ENCODE results near the gene PRRG2.
A peak's percentile ranks its signal among the peaks of the same experiment; 100 is the strongest.

PRRG2 gene

GRCh38 chr19:49544154-49544553, 37.0 kb upstream of the PRRG2 start:
- no peak overlapping the region for H3K4me3 ChIP-seq (ENCODE audit: low read length)
- no peak overlapping the region for H3K27ac ChIP-seq (ENCODE audit: low read length)
- no CpG with 5 or more reads among the region's 5 CpGs for WGBS (ENCODE audit: insufficient coverage, insufficient read length)
- H3K4me1 ChIP-seq (ENCODE audit: control insufficient read depth, insufficient read depth, low read length): no peaks in the 10 kb centered on the region
- no peaks in the 10 kb centered on the region for H3K9me3 ChIP-seq (ENCODE audit: control insufficient read depth, insufficient read depth, low read length)
- H3K27me3 ChIP-seq (ENCODE audit: control insufficient read depth, insufficient read depth, low read length): no peaks in the 10 kb centered on the region
- no peaks in the 10 kb centered on the region for H3K36me3 ChIP-seq (ENCODE audit: control insufficient read depth, insufficient read depth, low read length)
- no peak for DNase-seq (ENCODE audit: low read depth, low spot score)

GRCh38 chr19:49546825-49547565, 34.1 kb upstream of the PRRG2 start:
- H3K27me3 ChIP-seq (ENCODE audit: control insufficient read depth, insufficient read depth, low read length): no peaks in the 10 kb centered on the region
- DNase-seq (ENCODE audit: low read depth, low spot score): no peak
- H3K9me3 ChIP-seq (ENCODE audit: control insufficient read depth, insufficient read depth, low read length): no peaks in the 10 kb centered on the region
- no peaks in the 10 kb centered on the region for H3K4me1 ChIP-seq (ENCODE audit: control insufficient read depth, insufficient read depth, low read length)
- no peak overlapping the region for H3K27ac ChIP-seq (ENCODE audit: low read length)
- no peaks in the 10 kb centered on the region for H3K36me3 ChIP-seq (ENCODE audit: control insufficient read depth, insufficient read depth, low read length)
- no peak overlapping the region for H3K4me3 ChIP-seq (ENCODE audit: low read length)
- WGBS (ENCODE audit: insufficient coverage, insufficient read length): no CpG with 5 or more reads among the region's 9 CpGs

GRCh38 chr19:49549045-49549444, 32.1 kb upstream of the PRRG2 start:
- Histone ChIP-seq H3K4me1 (ENCODE audit: control insufficient read depth, insufficient read depth, low read length) (no peaks in the 10 kb centered on the region), H3K4me3 (ENCODE audit: low read length) (no peak overlapping the region), H3K9me3 (ENCODE audit: control insufficient read depth, insufficient read depth, low read length) (no peaks in the 10 kb centered on the region), H3K36me3 (ENCODE audit: control insufficient read depth, insufficient read depth, low read length) (no peaks in the 10 kb centered on the region), H3K27me3 (ENCODE audit: control insufficient read depth, insufficient read depth, low read length) (no peaks in the 10 kb centered on the region), H3K27ac (ENCODE audit: low read length) (no peak overlapping the region)
- DNase-seq (ENCODE audit: low read depth, low spot score): no peak
- WGBS (ENCODE audit: insufficient coverage, insufficient read length): no CpG with 5 or more reads among the region's 13 CpGs

- WGBS (ENCODE audit: insufficient coverage, insufficient read length): no CpG with 5 or more reads among the region's 7 CpGs
- Histone ChIP-seq H3K36me3 (ENCODE audit: control insufficient read depth, insufficient read depth, low read length) (peaks cover 3% of the 10 kb centered on the region; the same call in 1 of the 2 replicates), H3K27me3 (ENCODE audit: control insufficient read depth, insufficient read depth, low read length) (no peaks in the 10 kb centered on the region), H3K4me1 (ENCODE audit: control insufficient read depth, insufficient read depth, low read length) (no peaks in the 10 kb centered on the region), H3K4me3 (ENCODE audit: low read length) (no peak overlapping the region), H3K27ac (ENCODE audit: low read length) (no peak overlapping the region), H3K9me3 (ENCODE audit: control insufficient read depth, insufficient read depth, low read length) (no peaks in the 10 kb centered on the region)
- no peak for DNase-seq (ENCODE audit: low read depth, low spot score)
Observed at GRCh38 chr19:49551531-49551930, 29.6 kb upstream of the PRRG2 start.

GRCh38 chr19:49552749-49553148, 28.4 kb upstream of the PRRG2 start:
- peaks cover 6% of the 10 kb centered on the region for H3K36me3 ChIP-seq (ENCODE audit: control insufficient read depth, insufficient read depth, low read length)
- no peaks in the 10 kb centered on the region for H3K27me3 ChIP-seq (ENCODE audit: control insufficient read depth, insufficient read depth, low read length)
- no peaks in the 10 kb centered on the region for H3K9me3 ChIP-seq (ENCODE audit: control insufficient read depth, insufficient read depth, low read length)
- no peaks in the 10 kb centered on the region; the same call in 1 of the 2 replicates for H3K4me1 ChIP-seq (ENCODE audit: control insufficient read depth, insufficient read depth, low read length)
- DNase-seq (ENCODE audit: low read depth, low spot score): no peak
- H3K4me3 ChIP-seq (ENCODE audit: low read length): no peak overlapping the region
- no CpG with 5 or more reads among the region's 11 CpGs for WGBS (ENCODE audit: insufficient coverage, insufficient read length)
- no peak overlapping the region for H3K27ac ChIP-seq (ENCODE audit: low read length)

GRCh38 chr19:49553451-49554271, 27.5 kb upstream of the PRRG2 start:
- H3K36me3 ChIP-seq (ENCODE audit: control insufficient read depth, insufficient read depth, low read length): peaks cover 8% of the 10 kb centered on the region
- H3K27me3 ChIP-seq (ENCODE audit: control insufficient read depth, insufficient read depth, low read length): no peaks in the 10 kb centered on the region
- no peaks in the 10 kb centered on the region for H3K9me3 ChIP-seq (ENCODE audit: control insufficient read depth, insufficient read depth, low read length)
- H3K4me1 ChIP-seq (ENCODE audit: control insufficient read depth, insufficient read depth, low read length): no peaks in the 10 kb centered on the region; the same call in 1 of the 2 replicates
- H3K27ac ChIP-seq (ENCODE audit: low read length): no peak overlapping the region
- H3K4me3 ChIP-seq (ENCODE audit: low read length): no peak overlapping the region
- no peak for DNase-seq (ENCODE audit: low read depth, low spot score)
- WGBS (ENCODE audit: insufficient coverage, insufficient read length): 100% methylated on average over 1 of the region's 10 CpGs

GRCh38 chr19:49554701-49555181, 26.4 kb upstream of the PRRG2 start:
- no peaks in the 10 kb centered on the region; the same call in 1 of the 2 replicates for H3K4me1 ChIP-seq (ENCODE audit: control insufficient read depth, insufficient read depth, low read length)
- H3K36me3 ChIP-seq (ENCODE audit: control insufficient read depth, insufficient read depth, low read length): peaks cover 9% of the 10 kb centered on the region
- no peaks in the 10 kb centered on the region for H3K9me3 ChIP-seq (ENCODE audit: control insufficient read depth, insufficient read depth, low read length)
- no peak for DNase-seq (ENCODE audit: low read depth, low spot score)
- WGBS (ENCODE audit: insufficient coverage, insufficient read length): no CpG with 5 or more reads among the region's 17 CpGs
- no peak overlapping the region for H3K27ac ChIP-seq (ENCODE audit: low read length)
- no peaks in the 10 kb centered on the region for H3K27me3 ChIP-seq (ENCODE audit: control insufficient read depth, insufficient read depth, low read length)
- no peak overlapping the region for H3K4me3 ChIP-seq (ENCODE audit: low read length)

GRCh38 chr19:49555600-49556411, 25.3 kb upstream of the PRRG2 start:
- WGBS (ENCODE audit: insufficient coverage, insufficient read length): no CpG with 5 or more reads among the region's 53 CpGs
- Histone ChIP-seq H3K4me3 (ENCODE audit: low read length) (peak overlapping the region; percentile 55; the same call in 1 of the 2 replicates), H3K27me3 (ENCODE audit: control insufficient read depth, insufficient read depth, low read length) (no peaks in the 10 kb centered on the region), H3K9me3 (ENCODE audit: control insufficient read depth, insufficient read depth, low read length) (no peaks in the 10 kb centered on the region), H3K36me3 (ENCODE audit: control insufficient read depth, insufficient read depth, low read length) (peaks cover 12% of the 10 kb centered on the region), H3K4me1 (ENCODE audit: control insufficient read depth, insufficient read depth, low read length) (no peaks in the 10 kb centered on the region; the same call in 1 of the 2 replicates), H3K27ac (ENCODE audit: low read length) (no peak overlapping the region)
- no peak for DNase-seq (ENCODE audit: low read depth, low spot score)

GRCh38 chr19:49556412-49557398, 24.4 kb upstream of the PRRG2 start:
- Histone ChIP-seq H3K27ac (ENCODE audit: low read length) (no peak overlapping the region), H3K27me3 (ENCODE audit: control insufficient read depth, insufficient read depth, low read length) (no peaks in the 10 kb centered on the region), H3K9me3 (ENCODE audit: control insufficient read depth, insufficient read depth, low read length) (no peaks in the 10 kb centered on the region), H3K4me1 (ENCODE audit: control insufficient read depth, insufficient read depth, low read length) (no peaks in the 10 kb centered on the region; the same call in 1 of the 2 replicates), H3K36me3 (ENCODE audit: control insufficient read depth, insufficient read depth, low read length) (peaks cover 12% of the 10 kb centered on the region), H3K4me3 (ENCODE audit: low read length) (peak overlapping the region; percentile 55; the same call in 1 of the 2 replicates)
- WGBS (ENCODE audit: insufficient coverage, insufficient read length): no CpG with 5 or more reads among the region's 66 CpGs
- no peak for DNase-seq (ENCODE audit: low read depth, low spot score)
